Measurements from ENCODE around the gene FRMD7.

Gene FRMD7, protein sequence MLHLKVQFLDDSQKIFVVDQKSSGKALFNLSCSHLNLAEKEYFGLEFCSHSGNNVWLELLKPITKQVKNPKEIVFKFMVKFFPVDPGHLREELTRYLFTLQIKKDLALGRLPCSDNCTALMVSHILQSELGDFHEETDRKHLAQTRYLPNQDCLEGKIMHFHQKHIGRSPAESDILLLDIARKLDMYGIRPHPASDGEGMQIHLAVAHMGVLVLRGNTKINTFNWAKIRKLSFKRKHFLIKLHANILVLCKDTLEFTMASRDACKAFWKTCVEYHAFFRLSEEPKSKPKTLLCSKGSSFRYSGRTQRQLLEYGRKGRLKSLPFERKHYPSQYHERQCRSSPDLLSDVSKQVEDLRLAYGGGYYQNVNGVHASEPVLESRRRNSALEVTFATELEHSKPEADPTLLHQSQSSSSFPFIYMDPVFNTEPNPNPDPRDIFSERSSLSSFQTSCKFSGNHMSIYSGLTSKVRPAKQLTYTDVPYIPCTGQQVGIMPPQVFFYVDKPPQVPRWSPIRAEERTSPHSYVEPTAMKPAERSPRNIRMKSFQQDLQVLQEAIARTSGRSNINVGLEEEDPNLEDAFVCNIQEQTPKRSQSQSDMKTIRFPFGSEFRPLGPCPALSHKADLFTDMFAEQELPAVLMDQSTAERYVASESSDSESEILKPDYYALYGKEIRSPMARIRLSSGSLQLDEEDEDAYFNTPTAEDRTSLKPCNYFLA
- long read RNA-seq, result 0 reads

DNA sequence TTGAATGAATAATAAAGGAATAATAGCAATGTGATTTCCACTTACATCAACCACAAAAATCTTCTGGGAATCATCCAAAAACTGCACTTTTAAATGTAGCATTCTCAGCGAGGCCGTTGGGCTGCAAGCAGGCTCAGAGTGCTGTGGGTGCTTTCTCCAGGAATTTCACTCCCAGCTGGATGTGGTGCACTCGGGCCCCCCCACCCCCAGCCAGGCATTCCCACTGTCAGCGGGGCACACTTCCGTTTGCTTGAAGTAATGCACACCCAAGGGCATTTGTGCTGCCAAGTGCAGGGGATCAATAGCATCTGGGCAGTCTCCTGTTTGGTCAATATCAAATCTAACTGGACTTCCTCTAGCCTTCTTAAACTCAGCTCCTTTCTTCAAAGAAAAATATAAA is at the start of gene FRMD7:
TSS of gene FRMD7 (minus strand) at position 278 of the 400 bp plus-strand sequence. CDS start at position 102, 176 bp downstream.
- no peak within 1 kb of the TSS for H3K27ac ChIP-seq (replicated peaks)
- TF ChIP-seq SPI1 (IDR thresholded peaks at IDR 0.05; ENCODE audit: borderline replicate concordance, low read depth), result no peak
- TF ChIP-seq, protein P1, sequence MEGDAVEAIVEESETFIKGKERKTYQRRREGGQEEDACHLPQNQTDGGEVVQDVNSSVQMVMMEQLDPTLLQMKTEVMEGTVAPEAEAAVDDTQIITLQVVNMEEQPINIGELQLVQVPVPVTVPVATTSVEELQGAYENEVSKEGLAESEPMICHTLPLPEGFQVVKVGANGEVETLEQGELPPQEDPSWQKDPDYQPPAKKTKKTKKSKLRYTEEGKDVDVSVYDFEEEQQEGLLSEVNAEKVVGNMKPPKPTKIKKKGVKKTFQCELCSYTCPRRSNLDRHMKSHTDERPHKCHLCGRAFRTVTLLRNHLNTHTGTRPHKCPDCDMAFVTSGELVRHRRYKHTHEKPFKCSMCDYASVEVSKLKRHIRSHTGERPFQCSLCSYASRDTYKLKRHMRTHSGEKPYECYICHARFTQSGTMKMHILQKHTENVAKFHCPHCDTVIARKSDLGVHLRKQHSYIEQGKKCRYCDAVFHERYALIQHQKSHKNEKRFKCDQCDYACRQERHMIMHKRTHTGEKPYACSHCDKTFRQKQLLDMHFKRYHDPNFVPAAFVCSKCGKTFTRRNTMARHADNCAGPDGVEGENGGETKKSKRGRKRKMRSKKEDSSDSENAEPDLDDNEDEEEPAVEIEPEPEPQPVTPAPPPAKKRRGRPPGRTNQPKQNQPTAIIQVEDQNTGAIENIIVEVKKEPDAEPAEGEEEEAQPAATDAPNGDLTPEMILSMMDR (IDR thresholded peaks at IDR 0.05; ENCODE audit: insufficient read depth, low read length), result no peak
- DNase-seq (ENCODE audit: low read depth in 1 of 2, low spot score in 1 of 2), result no peak
- no peak within 1 kb of the TSS for H3K4me3 ChIP-seq (replicated peaks; ENCODE audit: insufficient read depth, low read length)
- H3K27me3 ChIP-seq (ENCODE audit: insufficient read depth, poor library complexity, severe bottlenecking), result peaks cover 4% of the 10 kb centered on the region

DNA sequence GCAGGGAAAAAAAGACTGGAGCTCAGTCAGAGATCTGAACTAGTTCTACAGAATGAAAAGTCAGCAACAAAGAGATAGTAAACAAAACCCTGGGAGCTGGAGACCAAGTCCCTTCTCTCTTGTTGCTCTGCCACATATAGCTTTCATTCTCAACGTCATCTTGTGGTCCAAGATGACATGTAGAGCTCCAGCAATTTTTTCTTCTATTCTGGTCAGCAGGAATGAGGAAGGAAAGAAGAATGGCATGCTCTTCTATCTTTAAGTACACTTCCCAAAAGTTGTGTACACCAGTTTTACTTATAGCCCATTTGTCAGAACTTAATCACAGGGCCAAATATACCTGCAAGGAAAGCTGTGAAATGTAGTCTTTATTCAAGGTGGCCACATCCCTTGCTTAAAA is 45.8 kb upstream of the FRMD7 start:
- TF ChIP-seq, protein P2, sequence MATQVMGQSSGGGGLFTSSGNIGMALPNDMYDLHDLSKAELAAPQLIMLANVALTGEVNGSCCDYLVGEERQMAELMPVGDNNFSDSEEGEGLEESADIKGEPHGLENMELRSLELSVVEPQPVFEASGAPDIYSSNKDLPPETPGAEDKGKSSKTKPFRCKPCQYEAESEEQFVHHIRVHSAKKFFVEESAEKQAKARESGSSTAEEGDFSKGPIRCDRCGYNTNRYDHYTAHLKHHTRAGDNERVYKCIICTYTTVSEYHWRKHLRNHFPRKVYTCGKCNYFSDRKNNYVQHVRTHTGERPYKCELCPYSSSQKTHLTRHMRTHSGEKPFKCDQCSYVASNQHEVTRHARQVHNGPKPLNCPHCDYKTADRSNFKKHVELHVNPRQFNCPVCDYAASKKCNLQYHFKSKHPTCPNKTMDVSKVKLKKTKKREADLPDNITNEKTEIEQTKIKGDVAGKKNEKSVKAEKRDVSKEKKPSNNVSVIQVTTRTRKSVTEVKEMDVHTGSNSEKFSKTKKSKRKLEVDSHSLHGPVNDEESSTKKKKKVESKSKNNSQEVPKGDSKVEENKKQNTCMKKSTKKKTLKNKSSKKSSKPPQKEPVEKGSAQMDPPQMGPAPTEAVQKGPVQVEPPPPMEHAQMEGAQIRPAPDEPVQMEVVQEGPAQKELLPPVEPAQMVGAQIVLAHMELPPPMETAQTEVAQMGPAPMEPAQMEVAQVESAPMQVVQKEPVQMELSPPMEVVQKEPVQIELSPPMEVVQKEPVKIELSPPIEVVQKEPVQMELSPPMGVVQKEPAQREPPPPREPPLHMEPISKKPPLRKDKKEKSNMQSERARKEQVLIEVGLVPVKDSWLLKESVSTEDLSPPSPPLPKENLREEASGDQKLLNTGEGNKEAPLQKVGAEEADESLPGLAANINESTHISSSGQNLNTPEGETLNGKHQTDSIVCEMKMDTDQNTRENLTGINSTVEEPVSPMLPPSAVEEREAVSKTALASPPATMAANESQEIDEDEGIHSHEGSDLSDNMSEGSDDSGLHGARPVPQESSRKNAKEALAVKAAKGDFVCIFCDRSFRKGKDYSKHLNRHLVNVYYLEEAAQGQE (IDR thresholded peaks at IDR 0.05; ENCODE audit: insufficient replicate concordance, low read depth), result no peak
- no peak for TF ChIP-seq POLR2AphosphoS5 (IDR thresholded peaks at IDR 0.05; ENCODE audit: low read depth)
- TF ChIP-seq, protein P1 (IDR thresholded peaks at IDR 0.05; ENCODE audit: insufficient read depth, low read length), result no peak
- no peak for TF ChIP-seq SPI1 (IDR thresholded peaks at IDR 0.05; ENCODE audit: borderline replicate concordance, low read depth)
- TF ChIP-seq GABPA (IDR thresholded peaks at IDR 0.05; ENCODE audit: low read depth), result no peak
- Histone ChIP-seq H3K27ac (replicated peaks) (no peak overlapping the region), H3K4me3 (replicated peaks; ENCODE audit: insufficient read depth, low read length) (no peak overlapping the region), H3K27me3 (ENCODE audit: insufficient read depth, poor library complexity, severe bottlenecking) (no peaks in the 10 kb centered on the region)
- DNase-seq (ENCODE audit: low read depth in 1 of 2, low spot score in 1 of 2), result no peak

DNA sequence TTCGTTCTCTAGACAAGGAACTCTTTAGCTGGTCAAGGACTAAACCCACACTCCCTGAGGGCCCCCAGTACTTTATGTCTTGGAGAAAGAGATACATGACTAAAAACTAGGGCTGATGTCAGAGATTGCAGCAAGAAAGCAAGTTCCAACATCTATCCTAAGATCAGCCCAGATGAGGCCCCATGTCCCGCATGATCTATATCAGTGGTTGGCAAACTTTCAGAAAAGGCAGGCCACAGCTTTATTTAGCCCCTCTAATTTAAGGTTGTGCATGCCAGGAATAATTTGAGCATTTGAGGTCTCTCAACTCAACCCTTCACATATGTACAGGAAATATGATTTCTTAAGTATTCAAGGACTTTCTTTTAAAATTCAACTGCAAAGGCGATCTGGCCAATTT is 44.1 kb upstream of the FRMD7 start:
- TF ChIP-seq, protein P1 (IDR thresholded peaks at IDR 0.05; ENCODE audit: insufficient read depth, low read length), result no peak
- TF ChIP-seq SPI1 (IDR thresholded peaks at IDR 0.05; ENCODE audit: borderline replicate concordance, low read depth) (no peak), POLR2AphosphoS5 (IDR thresholded peaks at IDR 0.05; ENCODE audit: low read depth) (no peak), GABPA (IDR thresholded peaks at IDR 0.05; ENCODE audit: low read depth) (no peak)
- TF ChIP-seq, protein P2 (IDR thresholded peaks at IDR 0.05; ENCODE audit: insufficient replicate concordance, low read depth), result no peak
- no peak for DNase-seq (ENCODE audit: low read depth in 1 of 2, low spot score in 1 of 2)
- H3K27me3 ChIP-seq (ENCODE audit: insufficient read depth, poor library complexity, severe bottlenecking), result no peaks in the 10 kb centered on the region
- no peak overlapping the region for H3K4me3 ChIP-seq (replicated peaks; ENCODE audit: insufficient read depth, low read length)
- H3K27ac ChIP-seq (replicated peaks), result no peak overlapping the region
